ENCODE data around the gene CDC14C. TPM values are rescaled to one million over a fixed set of nuclear protein-coding genes. Genes with fewer than 3 reads are reported as not detected.

CDC14C gene
- polyA plus RNA-seq, 1 donor (not counting 4 experiments of a cell fraction or from before 2014, with no cell fraction given), result not detected

DNA sequence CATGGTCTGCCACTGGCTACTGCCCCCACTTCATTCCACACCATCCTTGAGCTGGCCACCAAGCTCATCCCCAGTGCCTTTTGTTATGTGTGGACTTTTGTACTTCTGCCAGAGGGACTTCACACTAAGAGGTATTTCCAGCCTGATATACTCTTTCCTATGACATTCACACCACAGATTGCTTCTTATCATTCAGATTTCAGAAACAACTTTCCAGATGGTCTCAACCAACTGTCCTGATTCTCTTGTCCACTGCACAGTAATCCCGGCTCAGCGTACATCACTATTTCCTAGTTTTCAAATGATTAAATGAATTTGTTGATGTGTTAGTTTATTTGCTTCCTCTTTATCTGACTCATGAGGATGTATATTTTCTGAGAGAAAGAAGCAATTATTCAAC, 7.1 kb downstream of the CDC14C start:
- dilution Hi-C loops (cut with MboI; ENCODE audit: extremely low pct_ligation_motif_present, low sequenced_read_pairs), result no loop called here
- no peak for FAIRE-seq
- TF ChIP-seq EZH2 (IDR thresholded peaks at IDR 0.05; ENCODE audit: low read length), result no peak
- TF ChIP-seq, protein P1, sequence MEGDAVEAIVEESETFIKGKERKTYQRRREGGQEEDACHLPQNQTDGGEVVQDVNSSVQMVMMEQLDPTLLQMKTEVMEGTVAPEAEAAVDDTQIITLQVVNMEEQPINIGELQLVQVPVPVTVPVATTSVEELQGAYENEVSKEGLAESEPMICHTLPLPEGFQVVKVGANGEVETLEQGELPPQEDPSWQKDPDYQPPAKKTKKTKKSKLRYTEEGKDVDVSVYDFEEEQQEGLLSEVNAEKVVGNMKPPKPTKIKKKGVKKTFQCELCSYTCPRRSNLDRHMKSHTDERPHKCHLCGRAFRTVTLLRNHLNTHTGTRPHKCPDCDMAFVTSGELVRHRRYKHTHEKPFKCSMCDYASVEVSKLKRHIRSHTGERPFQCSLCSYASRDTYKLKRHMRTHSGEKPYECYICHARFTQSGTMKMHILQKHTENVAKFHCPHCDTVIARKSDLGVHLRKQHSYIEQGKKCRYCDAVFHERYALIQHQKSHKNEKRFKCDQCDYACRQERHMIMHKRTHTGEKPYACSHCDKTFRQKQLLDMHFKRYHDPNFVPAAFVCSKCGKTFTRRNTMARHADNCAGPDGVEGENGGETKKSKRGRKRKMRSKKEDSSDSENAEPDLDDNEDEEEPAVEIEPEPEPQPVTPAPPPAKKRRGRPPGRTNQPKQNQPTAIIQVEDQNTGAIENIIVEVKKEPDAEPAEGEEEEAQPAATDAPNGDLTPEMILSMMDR (optimal IDR thresholded peaks at IDR 0.05 in 1 of 3, IDR thresholded peaks at IDR 0.05 in 1 of 3, conservative IDR thresholded peaks at IDR 0.05 in 1 of 3; ENCODE audit: extremely low read depth in 1 of 3, insufficient read depth in 2 of 3, low read length in 3 of 3), result no peak

DNA sequence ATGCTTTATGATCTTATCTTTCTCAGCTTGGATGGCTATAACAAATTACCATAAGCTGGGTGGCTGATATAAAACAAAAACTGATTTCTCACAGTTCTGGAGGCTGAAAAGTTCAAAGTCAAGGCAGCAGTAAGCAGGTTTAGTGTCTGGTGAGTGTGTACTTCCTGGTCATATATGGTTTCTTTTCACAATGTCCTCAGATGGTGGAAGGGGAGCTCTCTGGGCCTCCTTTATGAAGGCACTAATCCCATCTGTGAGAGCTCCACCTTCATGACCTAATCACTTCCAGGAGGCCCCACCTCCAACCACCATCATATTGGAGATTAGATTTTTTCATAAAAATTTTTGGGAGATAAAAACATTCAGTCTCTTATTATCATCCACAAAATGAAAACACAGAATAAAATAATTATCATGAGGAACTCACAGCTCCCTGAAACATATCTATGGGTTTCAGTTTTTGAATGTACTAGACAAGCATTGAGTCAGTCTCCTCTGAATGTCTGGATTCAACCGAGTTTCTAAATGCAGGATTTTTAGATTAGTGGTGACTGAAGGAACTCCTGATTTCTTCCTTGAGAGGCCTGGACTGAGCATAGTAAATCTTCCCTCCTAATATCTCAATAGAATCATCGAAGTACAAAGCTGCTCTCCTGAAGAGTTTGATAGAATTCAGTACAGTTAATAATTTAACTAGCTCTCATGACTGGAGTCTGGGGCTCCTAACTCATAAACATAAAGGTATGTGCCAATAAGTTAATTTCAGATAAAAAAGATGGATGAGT, 8.0 kb downstream of the CDC14C start:
- FAIRE-seq, result no peak
- no peak overlapping the region for H3K4me2 ChIP-seq (ENCODE audit: control insufficient read depth, extremely low read depth, insufficient read depth, low read depth, low read length)
- no peaks in the 10 kb centered on the region for H3K36me3 ChIP-seq (ENCODE audit: control insufficient read depth in 2 of 2, extremely low read depth in 1 of 2, insufficient read depth in 2 of 2, low read length in 2 of 2)

More for the DNA sequence above, 7.1 kb downstream of the CDC14C start:
- Histone ChIP-seq H3K27me3 (ENCODE audit: control insufficient read depth, extremely low read depth, insufficient read depth, low read length) (no peaks in the 10 kb centered on the region), H3K79me2 (ENCODE audit: control insufficient read depth, insufficient read depth, low read length) (no peaks in the 10 kb centered on the region), H3K4me2 (ENCODE audit: control insufficient read depth, extremely low read depth, insufficient read depth, low read depth, low read length) (no peak overlapping the region), H3K4me1 (ENCODE audit: control insufficient read depth, extremely low read depth, insufficient read depth, low read length) (no peaks in the 10 kb centered on the region), H3K36me3 (ENCODE audit: control insufficient read depth in 2 of 2, extremely low read depth in 1 of 2, insufficient read depth in 2 of 2, low read length in 2 of 2) (no peaks in the 10 kb centered on the region), H3K9ac (ENCODE audit: control insufficient read depth, extremely low read depth, insufficient read depth, low read length) (no peak overlapping the region), H3K9me3 (ENCODE audit: control insufficient read depth, low read depth, low read length) (no peaks in the 10 kb centered on the region), H3K27ac (ENCODE audit: control insufficient read depth, insufficient read depth, low read length) (no peak overlapping the region), H3K4me3 (ENCODE audit: control insufficient read depth in 2 of 3, extremely low read depth in 1 of 3, insufficient read depth in 2 of 3, low read depth in 1 of 3, low read length in 3 of 3) (no peak overlapping the region), H4K20me1 (ENCODE audit: control insufficient read depth, extremely low read depth, insufficient read depth, low read length) (no peaks in the 10 kb centered on the region), H3K9me1 (ENCODE audit: control insufficient read depth, extremely low read depth, insufficient read depth, low read length) (no peaks in the 10 kb centered on the region), H2AFZ (ENCODE audit: control insufficient read depth, low read length) (no peak overlapping the region)
- no peak for DNase-seq (ENCODE audit: low read depth, low spot score)

More for the DNA sequence above, 8.0 kb downstream of the CDC14C start:
- H3K9me3 ChIP-seq (ENCODE audit: control insufficient read depth, low read depth, low read length), result no peaks in the 10 kb centered on the region
- H3K9ac ChIP-seq (ENCODE audit: control insufficient read depth, extremely low read depth, insufficient read depth, low read length), result no peak overlapping the region
- no peaks in the 10 kb centered on the region for H4K20me1 ChIP-seq (ENCODE audit: control insufficient read depth, extremely low read depth, insufficient read depth, low read length)
- no peaks in the 10 kb centered on the region for H3K27me3 ChIP-seq (ENCODE audit: control insufficient read depth, extremely low read depth, insufficient read depth, low read length)
- TF ChIP-seq, protein P1 (optimal IDR thresholded peaks at IDR 0.05 in 1 of 3, IDR thresholded peaks at IDR 0.05 in 1 of 3, conservative IDR thresholded peaks at IDR 0.05 in 1 of 3; ENCODE audit: extremely low read depth in 1 of 3, insufficient read depth in 2 of 3, low read length in 3 of 3), result no peak
- no peak for TF ChIP-seq EZH2 (IDR thresholded peaks at IDR 0.05; ENCODE audit: low read length)
- no peak overlapping the region for H2AFZ ChIP-seq (ENCODE audit: control insufficient read depth, low read length)
- no peak for DNase-seq (ENCODE audit: low read depth, low spot score)
- H3K4me3 ChIP-seq (ENCODE audit: control insufficient read depth in 2 of 3, extremely low read depth in 1 of 3, insufficient read depth in 2 of 3, low read depth in 1 of 3, low read length in 3 of 3), result no peak overlapping the region
- no peaks in the 10 kb centered on the region for H3K4me1 ChIP-seq (ENCODE audit: control insufficient read depth, extremely low read depth, insufficient read depth, low read length)
- no peaks in the 10 kb centered on the region for H3K9me1 ChIP-seq (ENCODE audit: control insufficient read depth, extremely low read depth, insufficient read depth, low read length)
- dilution Hi-C loops (cut with MboI; ENCODE audit: extremely low pct_ligation_motif_present, low sequenced_read_pairs), result no loop called here
- no peak overlapping the region for H3K27ac ChIP-seq (ENCODE audit: control insufficient read depth, insufficient read depth, low read length)
- H3K79me2 ChIP-seq (ENCODE audit: control insufficient read depth, insufficient read depth, low read length), result no peaks in the 10 kb centered on the region

All from keratinocyte (primary cell).